HEK293 (cell line): ENCODE data around the gene ARHGAP33.

Experiments
- AEBP2 ChIP-seq: fragments of 450-650 bp; formaldehyde crosslinking; IDR thresholded peaks from 2 replicates; pipeline ENCODE4 v1.5.1; 2016; ENCODE audit warnings: missing biosample characterization, missing genetic modification characterization, borderline replicate concordance
- CTCF ChIP-seq: fragments of 450-650 bp; formaldehyde crosslinking; IDR thresholded peaks from 2 replicates; pipeline ENCODE4 v1.5.1; 2016; ENCODE audit warnings: missing biosample characterization, missing genetic modification characterization
- OSR2 ChIP-seq: fragments of 450-650 bp; formaldehyde crosslinking; IDR thresholded peaks from 2 replicates; pipeline ENCODE4 v1.5.1; 2016; ENCODE audit warnings: missing biosample characterization, missing genetic modification characterization
- TRIM28 ChIP-seq: IDR thresholded peaks from 2 replicates; pipeline ENCODE4 v1.6.1; 2011; ENCODE audit warnings: low read length, control low read depth, borderline replicate concordance
- ZBTB1 ChIP-seq: fragments of 450-650 bp; formaldehyde crosslinking; IDR thresholded peaks from 2 replicates; pipeline ENCODE4 v1.5.1; 2016; ENCODE audit warnings: missing biosample characterization, missing genetic modification characterization
- ZBTB20 ChIP-seq: fragments of 450-650 bp; formaldehyde crosslinking; IDR thresholded peaks from 2 replicates; pipeline ENCODE4 v1.5.1; 2016; ENCODE audit warnings: missing biosample characterization, missing genetic modification characterization
- ZBTB48 ChIP-seq: fragments of 450-650 bp; formaldehyde crosslinking; IDR thresholded peaks from 2 replicates; pipeline ENCODE4 v1.5.1; 2016; ENCODE audit warnings: missing biosample characterization, missing genetic modification characterization
- ZBTB7A ChIP-seq: fragments of 450-650 bp; formaldehyde crosslinking; IDR thresholded peaks from 2 replicates; pipeline ENCODE4 v1.5.1; 2016; ENCODE audit warnings: low read depth, missing biosample characterization, missing genetic modification characterization
- ZNF132 ChIP-seq: fragments of 450-650 bp; formaldehyde crosslinking; IDR thresholded peaks from 2 replicates; pipeline ENCODE4 v1.5.1; 2017; ENCODE audit warnings: missing biosample characterization, missing genetic modification characterization, borderline replicate concordance
- ZNF146 ChIP-seq: fragments of 450-650 bp; formaldehyde crosslinking; IDR thresholded peaks from 2 replicates; pipeline ENCODE4 v1.5.1; 2016; ENCODE audit warnings: missing biosample characterization, missing genetic modification characterization
- ZNF16 ChIP-seq: fragments of 450-650 bp; formaldehyde crosslinking; IDR thresholded peaks from 2 replicates; pipeline ENCODE4 v1.5.1; 2016; ENCODE audit warnings: low read depth, missing biosample characterization, missing genetic modification characterization
- ZNF239 ChIP-seq: fragments of 450-650 bp; formaldehyde crosslinking; IDR thresholded peaks from 2 replicates; pipeline ENCODE4 v1.5.1; 2016; ENCODE audit warnings: missing biosample characterization, missing genetic modification characterization
- ZNF24 ChIP-seq: fragments of 450-650 bp; formaldehyde crosslinking; IDR thresholded peaks from 2 replicates; pipeline ENCODE4 v1.5.1; 2016; ENCODE audit warnings: missing biosample characterization, missing genetic modification characterization
- ZNF266 ChIP-seq: fragments of 450-650 bp; formaldehyde crosslinking; IDR thresholded peaks from 2 replicates; pipeline ENCODE4 v1.5.1; 2016; ENCODE audit warnings: missing biosample characterization, missing genetic modification characterization, low read depth
- ZNF324 ChIP-seq: fragments of 450-650 bp; formaldehyde crosslinking; IDR thresholded peaks from 2 replicates; pipeline ENCODE4 v1.5.1; 2016; ENCODE audit warnings: missing biosample characterization, missing genetic modification characterization
- ZNF362 ChIP-seq: fragments of 450-650 bp; formaldehyde crosslinking; IDR thresholded peaks from 2 replicates; pipeline ENCODE4 v1.5.1; 2016; ENCODE audit warnings: missing biosample characterization, missing genetic modification characterization
- ZNF473 ChIP-seq: fragments of 450-650 bp; formaldehyde crosslinking; IDR thresholded peaks from 2 replicates; pipeline ENCODE4 v1.5.1; 2017; ENCODE audit warnings: missing biosample characterization, missing genetic modification characterization
- ZNF488 ChIP-seq: fragments of 450-650 bp; formaldehyde crosslinking; IDR thresholded peaks from 2 replicates; pipeline ENCODE4 v1.5.1; 2016; ENCODE audit warnings: missing biosample characterization, missing genetic modification characterization
- ZNF624 ChIP-seq: fragments of 450-650 bp; formaldehyde crosslinking; IDR thresholded peaks from 2 replicates; pipeline ENCODE4 v1.5.1; 2017; ENCODE audit warnings: missing biosample characterization, missing genetic modification characterization
- TF ChIP-seq, protein P1 (sequence below): fragments of 450-650 bp; formaldehyde crosslinking; IDR thresholded peaks from 2 replicates; pipeline ENCODE4 v1.5.1; 2016; ENCODE audit warnings: missing biosample characterization, missing genetic modification characterization, borderline replicate concordance
- TF ChIP-seq, protein P2 (sequence below): fragments of 450-650 bp; formaldehyde crosslinking; IDR thresholded peaks from 2 replicates; pipeline ENCODE4 v1.5.1; 2016; ENCODE audit warnings: missing biosample characterization, missing genetic modification characterization
- TF ChIP-seq, protein P3 (sequence below): fragments of 450-650 bp; formaldehyde crosslinking; IDR thresholded peaks from 2 replicates; pipeline ENCODE4 v1.5.1; 2016; ENCODE audit warnings: missing biosample characterization, missing genetic modification characterization
- TF ChIP-seq, protein P4 (sequence below): fragments of 450-650 bp; formaldehyde crosslinking; IDR thresholded peaks from 2 replicates; pipeline ENCODE4 v1.5.1; 2016; ENCODE audit warnings: missing biosample characterization, missing genetic modification characterization, low read depth

ARHGAP33 gene

GRCh38 chr19:35740423-35741202 lies 34.8 kb upstream of the ARHGAP33 start (continued):
- TF ChIP-seq, protein P1, sequence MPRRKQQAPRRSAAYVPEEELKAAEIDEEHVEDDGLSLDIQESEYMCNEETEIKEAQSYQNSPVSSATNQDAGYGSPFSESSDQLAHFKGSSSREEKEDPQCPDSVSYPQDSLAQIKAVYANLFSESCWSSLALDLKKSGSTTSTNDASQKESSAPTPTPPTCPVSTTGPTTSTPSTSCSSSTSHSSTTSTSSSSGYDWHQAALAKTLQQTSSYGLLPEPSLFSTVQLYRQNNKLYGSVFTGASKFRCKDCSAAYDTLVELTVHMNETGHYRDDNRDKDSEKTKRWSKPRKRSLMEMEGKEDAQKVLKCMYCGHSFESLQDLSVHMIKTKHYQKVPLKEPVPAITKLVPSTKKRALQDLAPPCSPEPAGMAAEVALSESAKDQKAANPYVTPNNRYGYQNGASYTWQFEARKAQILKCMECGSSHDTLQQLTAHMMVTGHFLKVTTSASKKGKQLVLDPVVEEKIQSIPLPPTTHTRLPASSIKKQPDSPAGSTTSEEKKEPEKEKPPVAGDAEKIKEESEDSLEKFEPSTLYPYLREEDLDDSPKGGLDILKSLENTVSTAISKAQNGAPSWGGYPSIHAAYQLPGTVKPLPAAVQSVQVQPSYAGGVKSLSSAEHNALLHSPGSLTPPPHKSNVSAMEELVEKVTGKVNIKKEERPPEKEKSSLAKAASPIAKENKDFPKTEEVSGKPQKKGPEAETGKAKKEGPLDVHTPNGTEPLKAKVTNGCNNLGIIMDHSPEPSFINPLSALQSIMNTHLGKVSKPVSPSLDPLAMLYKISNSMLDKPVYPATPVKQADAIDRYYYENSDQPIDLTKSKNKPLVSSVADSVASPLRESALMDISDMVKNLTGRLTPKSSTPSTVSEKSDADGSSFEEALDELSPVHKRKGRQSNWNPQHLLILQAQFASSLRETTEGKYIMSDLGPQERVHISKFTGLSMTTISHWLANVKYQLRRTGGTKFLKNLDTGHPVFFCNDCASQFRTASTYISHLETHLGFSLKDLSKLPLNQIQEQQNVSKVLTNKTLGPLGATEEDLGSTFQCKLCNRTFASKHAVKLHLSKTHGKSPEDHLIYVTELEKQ (tag by site-specific recombination), result no peak
- TF ChIP-seq, protein P2, sequence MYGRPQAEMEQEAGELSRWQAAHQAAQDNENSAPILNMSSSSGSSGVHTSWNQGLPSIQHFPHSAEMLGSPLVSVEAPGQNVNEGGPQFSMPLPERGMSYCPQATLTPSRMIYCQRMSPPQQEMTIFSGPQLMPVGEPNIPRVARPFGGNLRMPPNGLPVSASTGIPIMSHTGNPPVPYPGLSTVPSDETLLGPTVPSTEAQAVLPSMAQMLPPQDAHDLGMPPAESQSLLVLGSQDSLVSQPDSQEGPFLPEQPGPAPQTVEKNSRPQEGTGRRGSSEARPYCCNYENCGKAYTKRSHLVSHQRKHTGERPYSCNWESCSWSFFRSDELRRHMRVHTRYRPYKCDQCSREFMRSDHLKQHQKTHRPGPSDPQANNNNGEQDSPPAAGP (tag by site-specific recombination), result peak; percentile 43; the same call in 1 of the 2 replicates
- TF ChIP-seq ZNF324 (no peak; the same call in 1 of the 2 replicates), ZNF473 (tag by site-specific recombination) (no peak), ZNF624 (tag by site-specific recombination) (no peak), ZNF24 (peak; percentile 46; the same call in 1 of the 2 replicates), ZBTB20 (peak; percentile 97), ZNF132 (no peak), ZNF146 (tag by site-specific recombination) (no peak), ZNF488 (tag by site-specific recombination) (no peak), TRIM28 (peak; percentile 64; the same call in 1 of the 2 replicates), AEBP2 (no peak), ZBTB48 (peak; percentile 99), ZNF266 (tag by site-specific recombination) (no peak), OSR2 (tag by site-specific recombination) (peak; percentile 78), ZNF16 (no peak), ZBTB7A (tag by site-specific recombination) (peak; percentile 93), ZBTB1 (tag by site-specific recombination) (no peak), ZNF239 (no peak), CTCF (tag by site-specific recombination) (peak; percentile 99; the same call in 1 of the 2 replicates), ZNF362 (no peak)
- TF ChIP-seq, protein P3, sequence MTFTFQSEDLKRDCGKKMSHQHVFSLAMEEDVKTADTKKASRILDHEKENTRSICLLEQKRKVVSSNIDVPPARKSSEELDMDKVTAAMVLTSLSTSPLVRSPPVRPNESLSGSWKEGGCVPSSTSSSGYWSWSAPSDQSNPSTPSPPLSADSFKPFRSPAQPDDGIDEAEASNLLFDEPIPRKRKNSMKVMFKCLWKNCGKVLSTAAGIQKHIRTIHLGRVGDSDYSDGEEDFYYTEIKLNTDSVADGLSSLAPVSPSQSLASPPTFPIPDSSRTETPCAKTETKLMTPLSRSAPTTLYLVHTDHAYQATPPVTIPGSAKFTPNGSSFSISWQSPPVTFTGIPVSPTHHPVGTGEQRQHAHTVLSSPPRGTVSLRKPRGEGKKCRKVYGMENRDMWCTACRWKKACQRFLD, result no peak
- TF ChIP-seq, protein P4, sequence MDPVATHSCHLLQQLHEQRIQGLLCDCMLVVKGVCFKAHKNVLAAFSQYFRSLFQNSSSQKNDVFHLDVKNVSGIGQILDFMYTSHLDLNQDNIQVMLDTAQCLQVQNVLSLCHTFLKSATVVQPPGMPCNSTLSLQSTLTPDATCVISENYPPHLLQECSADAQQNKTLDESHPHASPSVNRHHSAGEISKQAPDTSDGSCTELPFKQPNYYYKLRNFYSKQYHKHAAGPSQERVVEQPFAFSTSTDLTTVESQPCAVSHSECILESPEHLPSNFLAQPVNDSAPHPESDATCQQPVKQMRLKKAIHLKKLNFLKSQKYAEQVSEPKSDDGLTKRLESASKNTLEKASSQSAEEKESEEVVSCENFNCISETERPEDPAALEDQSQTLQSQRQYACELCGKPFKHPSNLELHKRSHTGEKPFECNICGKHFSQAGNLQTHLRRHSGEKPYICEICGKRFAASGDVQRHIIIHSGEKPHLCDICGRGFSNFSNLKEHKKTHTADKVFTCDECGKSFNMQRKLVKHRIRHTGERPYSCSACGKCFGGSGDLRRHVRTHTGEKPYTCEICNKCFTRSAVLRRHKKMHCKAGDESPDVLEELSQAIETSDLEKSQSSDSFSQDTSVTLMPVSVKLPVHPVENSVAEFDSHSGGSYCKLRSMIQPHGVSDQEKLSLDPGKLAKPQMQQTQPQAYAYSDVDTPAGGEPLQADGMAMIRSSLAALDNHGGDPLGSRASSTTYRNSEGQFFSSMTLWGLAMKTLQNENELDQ (tag by site-specific recombination), result no peak
